Breast epithelium (tissue), 3 donors: Measurements from ENCODE around the gene NUDT9.
"Not testable (repeated sequence)": the region's sequence is repeated elsewhere in the genome, so short reads cannot be mapped to it uniquely, and the experiment has no call there.

Source experiments
- POLR2A ChIP-seq: fragments of 450-650 bp; IDR thresholded peaks from one replicate; pipeline ENCODE4 v1.6.1; 2016; ENCODE audit warnings: antibody characterized with exemption, mild to moderate bottlenecking, moderate library complexity
- POLR2AphosphoS5 ChIP-seq, 3 donors: sonication (generic); formaldehyde crosslinking; IDR thresholded peaks; one replicate each; pipeline ENCODE4 v1.6.1; 2017; ENCODE audit warnings: antibody characterized with exemption in 3 of 3
- TF ChIP-seq, protein P1 (sequence below), 3 donors: fragments of 450-650 bp; IDR thresholded peaks; one replicate each; pipeline ENCODE4 v1.5.1; 2016 to 2017; ENCODE audit warnings: antibody characterized with exemption in 3 of 3, mild to moderate bottlenecking in 3 of 3, moderate library complexity in 3 of 3

GRCh38 chr4:87418410-87418809 is 4.0 kb upstream of the NUDT9 start:
- not testable (repeated sequence) for TF ChIP-seq POLR2AphosphoS5 (IDR thresholded peaks at IDR 0.05); POLR2A
- TF ChIP-seq, protein P1, sequence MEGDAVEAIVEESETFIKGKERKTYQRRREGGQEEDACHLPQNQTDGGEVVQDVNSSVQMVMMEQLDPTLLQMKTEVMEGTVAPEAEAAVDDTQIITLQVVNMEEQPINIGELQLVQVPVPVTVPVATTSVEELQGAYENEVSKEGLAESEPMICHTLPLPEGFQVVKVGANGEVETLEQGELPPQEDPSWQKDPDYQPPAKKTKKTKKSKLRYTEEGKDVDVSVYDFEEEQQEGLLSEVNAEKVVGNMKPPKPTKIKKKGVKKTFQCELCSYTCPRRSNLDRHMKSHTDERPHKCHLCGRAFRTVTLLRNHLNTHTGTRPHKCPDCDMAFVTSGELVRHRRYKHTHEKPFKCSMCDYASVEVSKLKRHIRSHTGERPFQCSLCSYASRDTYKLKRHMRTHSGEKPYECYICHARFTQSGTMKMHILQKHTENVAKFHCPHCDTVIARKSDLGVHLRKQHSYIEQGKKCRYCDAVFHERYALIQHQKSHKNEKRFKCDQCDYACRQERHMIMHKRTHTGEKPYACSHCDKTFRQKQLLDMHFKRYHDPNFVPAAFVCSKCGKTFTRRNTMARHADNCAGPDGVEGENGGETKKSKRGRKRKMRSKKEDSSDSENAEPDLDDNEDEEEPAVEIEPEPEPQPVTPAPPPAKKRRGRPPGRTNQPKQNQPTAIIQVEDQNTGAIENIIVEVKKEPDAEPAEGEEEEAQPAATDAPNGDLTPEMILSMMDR (IDR thresholded peaks at IDR 0.05), result not testable (repeated sequence)
